NCI-H1048 (cell line): ENCODE measurements around the gene KDM2B.
"Not testable (repeated sequence)": the region's sequence is repeated elsewhere in the genome, so short reads cannot be mapped to it uniquely, and the experiment has no call there.

ENCODE experiments used
- DNase-seq: peaks from one replicate; lab custom pipeline; 2025; lab: John Stamatoyannopoulos, UW

Gene KDM2B

DNA sequence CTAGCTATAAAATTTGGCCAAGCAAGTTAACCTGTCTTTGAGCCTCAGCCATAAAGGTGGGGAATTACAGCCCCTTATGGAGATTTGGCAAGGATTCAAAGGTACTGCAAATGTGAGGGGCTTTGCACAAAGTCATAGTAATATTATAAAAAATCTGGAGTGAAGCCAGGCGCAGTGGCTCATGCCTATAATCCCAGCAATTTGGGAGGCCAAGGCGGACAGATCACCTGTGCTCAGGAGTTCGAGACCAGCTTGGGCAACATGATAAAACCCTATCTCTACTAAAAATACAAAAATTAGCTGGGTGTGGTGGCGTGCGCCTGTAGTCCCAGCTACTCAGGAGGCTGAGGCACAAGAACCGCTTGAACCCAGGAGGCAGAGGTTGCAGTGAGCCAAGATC lies 4.1 kb upstream of the KDM2B start:
- DNase-seq: not testable (repeated sequence)

DNA sequence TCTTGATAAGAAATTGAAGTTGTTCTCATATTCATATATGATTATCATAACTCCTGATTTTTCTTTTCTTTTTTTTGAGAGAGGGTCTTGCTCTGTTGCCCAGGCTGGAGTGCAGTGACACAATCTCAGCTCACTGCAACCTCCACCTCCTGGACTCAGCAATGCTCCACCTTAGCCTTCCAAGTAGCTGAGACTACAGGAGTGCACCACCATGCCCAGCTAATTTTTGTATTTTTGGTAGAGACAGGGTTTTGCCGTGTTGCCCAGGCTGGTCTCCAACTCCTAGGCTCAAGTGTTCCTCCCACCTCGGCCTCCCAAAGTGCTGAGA lies 2.5 kb upstream of the KDM2B start:
- DNase-seq: not testable (repeated sequence)

DNA sequence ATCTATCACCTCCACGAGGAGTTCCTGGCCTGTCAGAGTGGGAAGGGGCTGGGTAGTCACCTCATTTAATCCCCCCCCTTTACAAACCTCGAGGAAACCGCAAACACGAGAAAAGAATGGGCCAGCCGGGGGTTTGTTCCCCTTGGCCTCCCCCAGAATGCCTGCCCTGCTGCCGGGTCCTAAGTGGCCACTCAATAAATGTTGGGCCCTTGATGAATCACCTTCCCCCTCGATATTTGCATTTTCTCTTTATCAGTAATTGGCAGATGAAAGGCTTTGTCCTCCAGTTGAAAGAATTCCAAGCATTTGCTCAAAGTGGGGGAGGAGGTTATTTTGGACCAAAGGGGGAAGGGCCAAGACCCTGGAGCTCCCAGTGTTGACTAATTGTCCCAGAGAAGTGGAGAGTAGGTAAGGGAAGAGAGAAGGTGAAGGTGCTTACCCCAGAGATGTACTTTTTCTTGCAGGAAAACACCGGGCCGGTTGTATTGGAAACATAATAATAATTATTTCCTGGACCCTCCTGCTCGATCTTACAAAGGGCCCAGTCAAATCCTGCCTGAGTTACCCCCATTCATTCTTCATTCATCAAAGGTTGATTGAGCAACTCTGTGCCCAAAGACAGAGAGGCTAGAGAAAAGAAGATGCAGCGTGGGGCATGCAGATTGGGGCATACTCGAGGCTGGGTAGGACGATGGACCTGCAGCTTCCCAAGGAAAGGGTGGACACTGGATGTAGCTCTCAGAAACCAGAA lies 1.9 kb upstream of the KDM2B start:
- no peak for DNase-seq

DNA sequence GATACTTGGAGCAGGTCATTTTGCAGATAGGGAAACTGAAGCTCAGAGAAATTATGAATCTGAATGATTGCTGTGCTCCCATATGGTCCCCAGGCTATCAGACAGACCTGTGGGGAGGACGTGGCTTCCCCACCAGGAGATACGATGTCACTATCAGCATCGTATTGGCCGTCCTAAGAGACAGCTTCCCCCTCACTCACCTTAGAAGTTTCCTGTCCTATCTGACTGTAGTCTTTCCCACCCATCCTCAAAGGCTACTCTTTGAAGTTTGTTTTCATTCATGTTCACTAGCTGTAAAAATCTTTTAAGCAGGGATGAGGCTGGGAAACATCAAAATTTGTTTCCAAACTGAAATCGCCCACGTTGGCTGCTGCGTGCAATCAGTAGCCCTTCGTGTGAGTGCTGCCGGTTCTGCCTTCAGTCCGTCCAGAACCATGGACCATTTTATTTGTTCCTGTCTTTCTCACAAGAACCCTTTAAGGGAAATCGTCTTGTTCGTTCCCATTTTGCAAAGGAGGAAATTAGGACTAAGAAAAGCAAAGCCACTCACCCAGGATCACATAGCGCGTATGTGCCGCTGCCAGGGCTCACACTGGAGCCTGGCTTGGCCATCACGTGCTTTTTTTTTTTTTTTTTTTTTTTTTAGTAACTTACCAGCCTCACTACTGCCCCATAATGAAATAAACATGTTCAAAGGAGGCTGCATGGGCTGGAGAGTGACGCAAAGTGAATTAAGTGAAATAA lies 1.0 kb upstream of the KDM2B start:
- no peak for DNase-seq

DNA sequence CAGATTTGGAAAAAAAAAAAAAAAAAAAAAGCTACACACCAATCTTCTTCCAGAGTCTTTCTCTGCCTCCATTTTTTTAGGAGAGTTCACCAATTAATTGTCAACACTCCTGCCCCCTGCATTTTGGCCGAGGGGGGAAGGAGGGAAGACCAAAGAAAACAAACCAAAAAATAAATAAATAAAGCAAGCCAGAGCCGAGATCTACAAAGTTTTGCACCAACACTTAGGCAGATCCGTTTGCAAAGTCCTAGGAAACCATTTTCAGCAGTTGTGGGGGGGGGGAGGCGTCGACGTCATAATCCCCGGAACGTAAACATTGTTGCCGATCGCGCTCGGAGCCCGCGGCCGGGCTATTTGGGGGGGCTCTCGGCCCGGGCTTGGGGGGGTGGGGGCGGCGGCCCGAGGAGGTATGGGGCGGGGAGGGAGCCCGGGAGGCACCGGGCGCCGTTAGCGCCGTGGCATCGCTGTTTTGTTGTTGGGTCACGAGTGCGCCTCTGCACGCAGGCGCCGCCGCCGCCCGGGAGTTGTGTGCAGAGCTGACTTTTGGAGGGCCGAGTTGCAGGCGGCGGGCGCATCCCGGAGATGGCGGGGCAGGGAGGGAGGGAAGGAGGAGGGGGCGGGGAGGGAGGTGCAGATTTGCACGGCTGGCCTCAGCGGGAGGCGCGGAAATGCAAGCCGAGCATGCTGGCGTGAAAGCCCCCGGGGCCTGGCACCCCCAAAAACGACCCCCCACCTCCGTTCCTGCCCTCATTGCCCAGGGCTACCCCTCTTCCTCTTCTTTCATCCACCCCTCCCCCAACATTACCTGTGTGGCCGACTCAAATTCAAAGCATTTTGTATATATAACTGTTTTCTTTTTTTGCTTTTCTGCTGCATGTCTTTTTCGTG lies 598 bp downstream of the KDM2B start:
- peak; percentile 16 for DNase-seq

DNA sequence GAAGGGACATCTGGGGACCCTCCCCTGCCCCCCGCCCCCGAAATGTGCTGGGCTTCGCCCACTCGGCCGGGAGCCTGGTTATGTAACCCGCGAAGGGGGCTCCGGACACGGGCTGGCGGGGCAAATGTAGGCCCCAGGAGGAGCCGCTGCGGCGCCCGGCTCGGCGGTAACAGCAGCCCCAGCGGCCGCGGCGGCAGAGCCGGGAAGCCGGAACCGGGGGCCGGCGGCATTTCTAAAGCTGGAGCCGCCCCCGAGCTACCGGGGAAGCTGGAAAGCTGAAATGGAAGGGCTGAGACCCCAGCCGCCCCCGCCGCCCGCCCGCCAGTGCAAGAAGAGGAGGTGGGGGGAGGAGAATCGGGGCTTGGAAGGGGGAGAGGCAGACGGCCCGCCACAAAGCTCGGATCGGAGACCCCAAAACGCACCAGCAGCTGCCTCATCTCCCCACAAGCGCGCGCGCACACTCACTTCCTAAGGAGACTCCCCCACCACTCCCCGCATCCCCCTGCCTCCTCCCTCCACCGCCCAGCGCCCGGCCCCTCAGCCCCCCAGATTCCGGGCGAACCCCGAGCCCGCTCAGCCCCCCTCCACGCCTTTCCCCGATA lies 1.5 kb downstream of the KDM2B start:
- DNase-seq: no peak

GRCh38 chr12:121578230-121579189 lies 2.3 kb downstream of the KDM2B start:
- no peak for DNase-seq

GRCh38 chr12:121577443-121578180 lies 3.2 kb downstream of the KDM2B start:
- DNase-seq: no peak

DNA sequence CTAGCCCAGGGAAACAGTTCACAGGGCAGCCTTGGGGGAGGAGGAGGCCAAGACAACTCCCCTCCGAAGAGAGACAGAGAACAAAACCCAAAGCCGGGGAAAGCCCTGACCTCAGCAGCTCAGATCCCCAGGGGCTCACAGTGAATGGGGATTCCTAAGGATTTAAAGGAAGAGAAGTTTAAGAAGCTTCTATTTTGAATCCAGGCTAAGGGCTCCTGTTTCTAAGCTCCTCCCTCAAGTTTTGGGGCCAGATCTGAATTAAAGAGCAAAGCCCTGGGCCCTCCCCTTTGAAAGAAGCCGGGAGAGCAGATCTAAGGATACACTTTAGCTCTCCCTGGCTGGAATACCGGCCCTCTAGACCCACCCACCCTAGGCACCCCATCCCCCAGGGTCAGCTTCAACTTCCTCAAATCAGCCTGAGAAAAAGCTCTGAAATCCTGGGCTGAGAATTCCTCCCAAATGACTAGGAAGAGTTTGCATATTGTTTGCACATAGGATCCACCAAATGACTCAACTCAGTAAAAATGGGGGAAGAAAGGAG lies 3.9 kb downstream of the KDM2B start:
- peak; percentile 43 for DNase-seq

GRCh38 chr12:121575952-121576625 lies 4.7 kb downstream of the KDM2B start:
- no peak for DNase-seq

DNA sequence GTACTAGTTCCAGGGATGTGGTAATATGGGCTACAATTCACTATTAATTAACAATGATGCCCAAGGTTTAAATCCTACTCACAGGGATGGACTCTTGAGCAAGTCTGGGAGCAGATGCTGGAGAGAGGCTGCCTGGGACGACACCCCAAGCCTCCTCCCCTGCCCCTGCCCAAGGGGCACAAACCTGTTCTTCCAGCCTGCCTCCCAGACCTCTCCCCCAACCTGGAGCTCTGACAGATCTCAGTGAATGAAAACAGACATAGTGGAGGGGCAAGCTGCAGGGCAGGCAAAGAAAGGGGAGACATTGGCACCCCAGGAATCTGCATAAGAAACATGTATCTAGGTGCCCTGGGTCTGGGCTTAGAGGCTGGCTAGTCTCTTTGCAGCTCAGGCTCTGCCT lies 5.8 kb downstream of the KDM2B start:
- no peak for DNase-seq

DNA sequence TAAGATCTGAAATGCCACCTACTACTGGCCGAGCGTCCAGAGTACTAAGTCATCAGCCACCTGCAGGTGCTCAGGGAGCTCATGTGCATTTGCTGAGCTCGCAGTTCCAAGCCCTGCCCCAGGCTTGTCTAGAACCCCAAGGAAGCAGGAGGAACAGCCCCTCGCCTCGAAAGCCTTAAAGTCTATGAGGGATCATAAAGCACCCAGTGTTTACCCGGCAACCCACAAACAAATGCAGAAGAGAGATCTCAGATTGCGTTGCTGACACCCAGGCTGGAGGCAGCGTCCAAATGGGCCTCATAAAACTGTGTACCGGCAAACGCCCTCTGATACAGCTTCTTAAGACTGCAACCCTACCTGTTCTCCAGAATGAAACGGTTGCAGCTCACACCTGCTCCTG lies 6.8 kb downstream of the KDM2B start:
- DNase-seq: no peak

- DNase-seq: no peak
Measured at GRCh38 chr12:121571920-121572319, 8.9 kb downstream of the KDM2B start.

- no peak for DNase-seq
Measured at GRCh38 chr12:121570467-121571283, 10.1 kb downstream of the KDM2B start.

- DNase-seq: no peak
Measured at GRCh38 chr12:121568971-121569751, 11.7 kb downstream of the KDM2B start.

GRCh38 chr12:121568518-121568917 lies 12.3 kb downstream of the KDM2B start:
- no peak for DNase-seq

DNA sequence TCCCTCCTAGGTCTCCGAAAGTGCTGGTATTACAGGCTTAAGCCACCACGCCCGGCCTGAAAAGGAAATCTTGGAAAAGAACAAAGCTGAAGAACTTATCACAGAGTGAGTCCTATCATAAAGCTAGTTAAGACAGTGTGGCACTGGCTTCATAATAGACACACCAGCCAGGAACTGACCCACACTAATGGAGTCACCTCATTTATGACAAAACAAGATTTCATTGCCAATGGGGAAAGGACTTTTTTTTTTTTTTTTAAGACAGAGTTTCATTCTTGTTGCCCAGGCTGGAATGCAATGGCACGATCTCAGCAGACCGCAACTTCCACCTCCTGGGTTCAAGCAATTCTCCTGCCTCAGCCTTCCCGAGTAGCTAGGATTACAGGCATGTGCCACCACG lies 15.7 kb downstream of the KDM2B start:
- DNase-seq: no peak

DNA sequence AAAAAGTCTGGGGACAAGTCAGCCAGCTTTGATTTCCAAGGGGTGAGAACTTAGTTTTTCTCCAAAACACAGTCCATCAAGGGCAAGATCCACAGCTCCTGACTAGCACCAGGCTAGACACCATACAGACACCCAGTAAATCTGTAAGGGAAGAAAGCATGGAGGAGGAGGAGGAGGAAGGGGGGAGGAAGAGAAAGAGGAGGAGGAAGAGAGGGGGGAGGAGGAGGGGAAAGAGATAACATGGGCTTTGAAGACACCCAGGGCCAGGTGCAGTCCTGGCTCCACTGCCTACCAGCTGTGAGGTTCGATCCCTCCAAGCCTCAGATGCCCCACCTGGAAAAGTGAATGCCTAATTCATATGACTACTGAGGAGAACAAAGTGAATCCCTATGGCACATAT lies 18.3 kb downstream of the KDM2B start:
- DNase-seq: no peak
